AG04450 (cell line): ENCODE measurements around the gene NUDT2. TPM values are rescaled to one million over a fixed set of nuclear protein-coding genes. Genes with fewer than 3 reads are reported as not detected.

ENCODE experiments used
- CTCF ChIA-PET: fragments of 300-600, 350-600 bp; formaldehyde crosslinking; extraction: SDS; loops from one replicate; lab custom pipeline; 2022; ENCODE audit warnings: antibody characterized with exemption, inconsistent platforms; lab: Charles Lee
- POLR2A ChIA-PET: fragments of 350-600 bp; formaldehyde crosslinking; extraction: SDS; loops from one replicate; lab custom pipeline; 2021; ENCODE audit warnings: antibody characterized with exemption, inconsistent platforms; lab: Yijun Ruan, JAX
- DNase-seq: peaks from one replicate; pipeline ENCODE4 v3.0.0-alpha.2; 2011; ENCODE audit warnings: low read depth, low spot score
- H3K27ac ChIP-seq: one replicate; pipeline ENCODE4 v1.5.1; 2012; ENCODE audit warnings: low read depth, low read length, control low read depth
- H3K27me3 ChIP-seq: one replicate; pipeline ENCODE4 v1.6.0; 2012; ENCODE audit warnings: low read length; ENCODE audit not compliant: control insufficient read depth, insufficient read depth
- H3K4me3 ChIP-seq: 2 replicates; pipeline ENCODE4 v1.5.1; 2011; ENCODE audit warnings: mild to moderate bottlenecking, low read depth, low read length, control low read depth
- H3K9me3 ChIP-seq: 2 replicates; pipeline ENCODE4 v1.5.1; 2012; ENCODE audit warnings: low read length; ENCODE audit not compliant: control insufficient read depth, insufficient read depth
- polyA minus RNA-seq: library from RNA; depleted of rRNA, polyadenylated mRNA; stranded (reverse); fragments of >200 nt; gene quantifications from 2 replicates; pipeline ENCODE4 v1.2.3, GENCODE V29; 2011; rRNA and poly(A)+ RNA removed
- polyA plus RNA-seq: library from polyadenylated mRNA; depleted of rRNA; stranded (reverse); fragments of >200 nt; gene quantifications from 2 replicates; pipeline ENCODE4 v1.2.3, GENCODE V29; 2011; rRNA removed
- TF ChIP-seq, protein P1 (sequence below): IDR thresholded peaks from 2 replicates; pipeline ENCODE4 v1.5.1; 2011; ENCODE audit warnings: low read depth, low read length, control low read depth, inconsistent platforms

Gene NUDT2
- polyA plus RNA-seq, result 41.5 and 44.8 TPM in 2 replicates
- 12.4 and 13.8 TPM in 2 replicates for polyA minus RNA-seq

- CTCF ChIA-PET, result no interaction called here
- TF ChIP-seq, protein P1, sequence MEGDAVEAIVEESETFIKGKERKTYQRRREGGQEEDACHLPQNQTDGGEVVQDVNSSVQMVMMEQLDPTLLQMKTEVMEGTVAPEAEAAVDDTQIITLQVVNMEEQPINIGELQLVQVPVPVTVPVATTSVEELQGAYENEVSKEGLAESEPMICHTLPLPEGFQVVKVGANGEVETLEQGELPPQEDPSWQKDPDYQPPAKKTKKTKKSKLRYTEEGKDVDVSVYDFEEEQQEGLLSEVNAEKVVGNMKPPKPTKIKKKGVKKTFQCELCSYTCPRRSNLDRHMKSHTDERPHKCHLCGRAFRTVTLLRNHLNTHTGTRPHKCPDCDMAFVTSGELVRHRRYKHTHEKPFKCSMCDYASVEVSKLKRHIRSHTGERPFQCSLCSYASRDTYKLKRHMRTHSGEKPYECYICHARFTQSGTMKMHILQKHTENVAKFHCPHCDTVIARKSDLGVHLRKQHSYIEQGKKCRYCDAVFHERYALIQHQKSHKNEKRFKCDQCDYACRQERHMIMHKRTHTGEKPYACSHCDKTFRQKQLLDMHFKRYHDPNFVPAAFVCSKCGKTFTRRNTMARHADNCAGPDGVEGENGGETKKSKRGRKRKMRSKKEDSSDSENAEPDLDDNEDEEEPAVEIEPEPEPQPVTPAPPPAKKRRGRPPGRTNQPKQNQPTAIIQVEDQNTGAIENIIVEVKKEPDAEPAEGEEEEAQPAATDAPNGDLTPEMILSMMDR, result no peak
- H3K9me3 ChIP-seq, result no peaks in the 10 kb centered on the region; the same call in 1 of the 2 replicates
- H3K27ac ChIP-seq, result peak within 1 kb of the TSS; percentile 85
- POLR2A ChIA-PET, result no interaction called here
- DNase-seq, result peak; percentile 100
- H3K4me3 ChIP-seq, result peak within 1 kb of the TSS; percentile 96
- no peaks in the 10 kb centered on the region for H3K27me3 ChIP-seq
These were observed at the start of gene NUDT2, which contains the start of gene KIF24 for GRCh38 chr9:34328987-34329832. Gene NUDT2, plus strand, starts transcription at chr9:34329569. Its CDS starts 9,471 bp downstream, at chr9:34339040. Gene KIF24, minus strand, starts transcription at chr9:34329268. Its CDS starts 17,922 bp downstream, at chr9:34311346.

DNA sequence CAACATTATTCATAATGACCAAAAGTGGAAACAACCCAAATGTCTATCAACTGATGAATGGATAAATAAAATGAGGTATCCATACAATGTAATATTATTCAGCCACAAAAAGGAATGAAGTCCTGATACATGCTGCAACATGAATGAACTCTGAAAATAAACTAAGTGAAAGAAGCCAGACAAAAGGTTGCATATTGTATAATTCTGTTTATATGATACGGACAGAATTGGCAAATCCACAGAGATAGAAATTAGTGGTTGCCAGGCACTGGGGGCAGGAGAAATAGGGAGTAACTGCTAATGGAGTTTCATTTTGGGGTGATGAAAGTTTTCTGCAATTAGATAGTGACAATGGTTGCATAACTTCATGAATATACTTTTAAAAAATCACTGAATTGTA, 47.3 kb upstream of the NUDT2 start:
- no peaks in the 10 kb centered on the region for H3K9me3 ChIP-seq
- TF ChIP-seq, protein P1, result no peak
- H3K27me3 ChIP-seq, result no peaks in the 10 kb centered on the region
- H3K27ac ChIP-seq, result no peak overlapping the region
- ChIA-PET POLR2A (no interaction called here), CTCF (interaction anchor here (0.6 to 0.7 kb wide), 2 partner anchors 155 to 656 kb away, joined by 3 to 4 read pairs; no protein-coding TSS in a partner anchor)
- no peak for DNase-seq
- H3K4me3 ChIP-seq, result no peak overlapping the region

- Histone ChIP-seq H3K9me3 (no peaks in the 10 kb centered on the region), H3K4me3 (no peak overlapping the region), H3K27me3 (no peaks in the 10 kb centered on the region), H3K27ac (no peak overlapping the region)
- ChIA-PET POLR2A (no interaction called here), CTCF (no interaction called here)
- DNase-seq, result no peak
- TF ChIP-seq, protein P1, result no peak
These were observed 40.2 kb upstream of the NUDT2 start for GRCh38 chr9:34289159-34289558.

GRCh38 chr9:34291023-34291422, 38.3 kb upstream of the NUDT2 start:
- no peak for DNase-seq
- Histone ChIP-seq H3K9me3 (no peaks in the 10 kb centered on the region), H3K4me3 (no peak overlapping the region), H3K27me3 (no peaks in the 10 kb centered on the region), H3K27ac (no peak overlapping the region)
- ChIA-PET POLR2A (no interaction called here), CTCF (interaction anchor here (0.6 to 1.6 kb wide), 2 partner anchors 34 to 127 kb away, joined by 4 read pairs; no protein-coding TSS in a partner anchor)
- TF ChIP-seq, protein P1, result no peak

- H3K27me3 ChIP-seq, result no peaks in the 10 kb centered on the region
- TF ChIP-seq, protein P1, result no peak
- ChIA-PET POLR2A (no interaction called here), CTCF (interaction anchor here (0.6 to 1.6 kb wide), 2 partner anchors 34 to 127 kb away, joined by 4 read pairs; no protein-coding TSS in a partner anchor)
- H3K27ac ChIP-seq, result no peak overlapping the region
- H3K4me3 ChIP-seq, result no peak overlapping the region
- H3K9me3 ChIP-seq, result no peaks in the 10 kb centered on the region
- DNase-seq, result no peak
These were observed 37.9 kb upstream of the NUDT2 start for GRCh38 chr9:34291423-34291822.
